ENCODE measurements around the gene SSBP2. TPM values are rescaled to one million over a fixed set of nuclear protein-coding genes. Genes with fewer than 3 reads are reported as not detected.

Gene SSBP2
- total RNA-seq, 3 donors from 2014 or later, result 65.5 to 110 (median 76.6) TPM

- DNase-seq (ENCODE audit: low spot score in 2 of 2), result no peak
- Histone ChIP-seq H3K36me3 (no peaks in the 10 kb centered on the region), H3K27ac (no peak overlapping the region), H3K4me1 (no peaks in the 10 kb centered on the region), H3K27me3 (no peaks in the 10 kb centered on the region), H3K4me3 (no peak overlapping the region), H3K9me3 (no peaks in the 10 kb centered on the region)
- intact Hi-C loops (cut with DNase I; ENCODE audit: low total_unique reads), result no loop called here
- no peak for TF ChIP-seq POLR2AphosphoS5 (IDR thresholded peaks at IDR 0.05)
- TF ChIP-seq CTCF (IDR thresholded peaks at IDR 0.05), result no peak
- no peak for TF ChIP-seq POLR2A (IDR thresholded peaks at IDR 0.05)
These were observed 108.7 kb downstream of the SSBP2 start for GRCh38 chr5:81642210-81642609.

- H3K4me1 ChIP-seq, result no peaks in the 10 kb centered on the region
- H3K36me3 ChIP-seq, result no peaks in the 10 kb centered on the region
- no peaks in the 10 kb centered on the region for H3K27me3 ChIP-seq
- no peak for DNase-seq (ENCODE audit: low spot score in 2 of 2)
- no peak overlapping the region for H3K4me3 ChIP-seq
- H3K27ac ChIP-seq, result no peak overlapping the region
- H3K9me3 ChIP-seq, result no peaks in the 10 kb centered on the region
- TF ChIP-seq POLR2AphosphoS5 (IDR thresholded peaks at IDR 0.05), result no peak
- TF ChIP-seq CTCF (IDR thresholded peaks at IDR 0.05), result no peak
- no peak for TF ChIP-seq POLR2A (IDR thresholded peaks at IDR 0.05)
- intact Hi-C loops (cut with DNase I; ENCODE audit: low total_unique reads), result no loop called here
These were observed 111.3 kb downstream of the SSBP2 start for GRCh38 chr5:81639556-81639955.

- H3K27me3 ChIP-seq, result no peaks in the 10 kb centered on the region
- H3K4me3 ChIP-seq, result no peak overlapping the region
- TF ChIP-seq CTCF (IDR thresholded peaks at IDR 0.05) (no peak), POLR2A (IDR thresholded peaks at IDR 0.05) (no peak), POLR2AphosphoS5 (IDR thresholded peaks at IDR 0.05) (no peak)
- no peaks in the 10 kb centered on the region for H3K9me3 ChIP-seq
- no peaks in the 10 kb centered on the region for H3K36me3 ChIP-seq
- DNase-seq (ENCODE audit: low spot score in 2 of 2), result no peak
- H3K4me1 ChIP-seq, result no peaks in the 10 kb centered on the region
- no peak overlapping the region for H3K27ac ChIP-seq
- intact Hi-C loops (cut with DNase I; ENCODE audit: low total_unique reads), result no loop called here
These were observed 112.4 kb downstream of the SSBP2 start for GRCh38 chr5:81638471-81638870.

GRCh38 chr5:81633891-81634290 is 117.0 kb downstream of the SSBP2 start:
- no peaks in the 10 kb centered on the region for H3K9me3 ChIP-seq
- DNase-seq (ENCODE audit: low spot score in 2 of 2), result no peak
- intact Hi-C loops (cut with DNase I; ENCODE audit: low total_unique reads), result no loop called here
- no peak overlapping the region for H3K27ac ChIP-seq
- no peaks in the 10 kb centered on the region for H3K27me3 ChIP-seq
- no peak overlapping the region for H3K4me3 ChIP-seq
- H3K4me1 ChIP-seq, result no peaks in the 10 kb centered on the region
- no peak for TF ChIP-seq POLR2AphosphoS5 (IDR thresholded peaks at IDR 0.05)
- no peak for TF ChIP-seq POLR2A (IDR thresholded peaks at IDR 0.05)
- no peak for TF ChIP-seq CTCF (IDR thresholded peaks at IDR 0.05)
- no peaks in the 10 kb centered on the region for H3K36me3 ChIP-seq

- no peak overlapping the region for H3K27ac ChIP-seq
- H3K27me3 ChIP-seq, result no peaks in the 10 kb centered on the region
- no peaks in the 10 kb centered on the region for H3K4me1 ChIP-seq
- no peak overlapping the region for H3K4me3 ChIP-seq
- intact Hi-C loops (cut with DNase I; ENCODE audit: low total_unique reads), result no loop called here
- DNase-seq (ENCODE audit: low spot score in 2 of 2), result no peak
- no peak for TF ChIP-seq POLR2AphosphoS5 (IDR thresholded peaks at IDR 0.05)
- no peak for TF ChIP-seq CTCF (IDR thresholded peaks at IDR 0.05)
- TF ChIP-seq POLR2A (IDR thresholded peaks at IDR 0.05), result no peak
- H3K9me3 ChIP-seq, result no peaks in the 10 kb centered on the region
- H3K36me3 ChIP-seq, result no peaks in the 10 kb centered on the region
These were observed 117.4 kb downstream of the SSBP2 start for GRCh38 chr5:81633471-81633870.
